Nephron progenitor cell (in vitro differentiated cells): Measurements from ENCODE around the gene ZNF609.
"Not testable (repeated sequence)": the region's sequence is repeated elsewhere in the genome, so short reads cannot be mapped to it uniquely, and the experiment has no call there.

ENCODE experiments used
- DNase-seq: peaks from one replicate; pipeline ENCODE4 v3.0.0; 2021
- H3K27ac Mint-ChIP-seq: 2 replicates; pipeline ENCODE4 v1.8.0; 2021; ENCODE audit warnings: mild to moderate bottlenecking, moderate library complexity, mixed read lengths
- H3K27me3 Mint-ChIP-seq: 2 replicates; pipeline ENCODE4 v1.8.0; 2021; ENCODE audit warnings: mild to moderate bottlenecking, low read depth, mixed read lengths; ENCODE audit not compliant: poor library complexity
- H3K36me3 Mint-ChIP-seq: 2 replicates; pipeline ENCODE4 v1.8.0; 2021; ENCODE audit warnings: low read depth, mixed read lengths
- H3K4me1 Mint-ChIP-seq: 2 replicates; pipeline ENCODE4 v1.8.0; 2021; ENCODE audit warnings: mixed read lengths
- H3K4me3 Mint-ChIP-seq: 2 replicates; pipeline ENCODE4 v1.8.0; 2021; ENCODE audit warnings: mild to moderate bottlenecking, moderate library complexity, mixed read lengths
- H3K9me3 Mint-ChIP-seq: 2 replicates; pipeline ENCODE4 v1.8.0; 2021; ENCODE audit warnings: mild to moderate bottlenecking, moderate library complexity, mixed read lengths
- TF ChIP-seq, protein P1 (sequence below): fragments of 200-600 bp; sonication (generic); IDR thresholded peaks from 2 replicates; pipeline ENCODE4 v1.5.0; 2021; ENCODE audit warnings: antibody characterized with exemption

The ZNF609 gene

DNA sequence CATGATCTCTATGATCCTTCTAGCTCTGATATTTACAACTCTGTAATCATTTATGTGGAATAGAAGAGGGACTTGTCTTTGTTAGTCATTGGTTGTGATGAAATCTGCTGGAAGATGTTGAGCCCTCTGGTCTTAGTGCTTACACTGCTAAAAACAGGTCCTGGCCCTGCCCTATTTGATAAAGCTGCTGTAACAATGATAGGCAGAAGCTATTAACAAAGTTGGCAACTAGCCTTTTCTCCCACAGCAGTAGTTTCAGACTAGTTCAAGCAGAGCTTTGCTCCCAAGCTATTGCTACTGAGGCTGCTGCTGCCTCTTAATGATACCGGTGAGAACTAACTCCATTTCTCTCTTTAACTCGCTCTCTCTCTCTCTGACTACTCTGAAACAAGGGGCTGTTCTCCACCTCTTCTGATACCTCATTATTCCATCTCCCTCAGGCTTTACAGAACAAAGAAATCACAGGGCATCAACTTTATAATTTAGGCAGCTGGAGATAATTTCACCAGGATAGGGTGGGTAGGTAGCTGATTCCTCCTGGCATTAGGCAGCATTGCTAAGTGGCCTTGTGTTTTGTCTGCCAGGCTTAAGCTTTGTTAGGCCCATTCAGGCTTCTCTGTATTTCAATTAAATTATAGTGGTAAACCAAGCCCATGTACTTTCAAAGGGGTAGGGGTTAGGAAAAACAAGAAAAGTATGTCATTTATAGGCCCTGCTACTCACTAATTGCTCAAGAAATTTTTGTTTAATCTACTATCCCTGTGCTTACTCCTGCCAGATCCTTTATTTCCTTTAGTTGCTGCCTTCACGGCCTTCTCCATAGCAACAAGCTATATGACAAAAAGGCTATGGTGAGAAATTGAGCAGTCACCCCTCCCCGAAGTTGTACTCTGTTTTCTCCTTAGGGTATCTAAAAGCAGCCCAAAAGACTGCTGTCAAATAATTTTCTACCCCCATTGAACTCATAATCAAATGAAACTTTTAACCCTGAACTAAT lies 175.4 kb downstream of the ZNF609 start:
- peaks cover 59% of the 10 kb centered on the region for H3K4me1 Mint-ChIP-seq
- H3K27ac Mint-ChIP-seq: peak overlapping the region; percentile 95

GRCh38 chr15:64636556-64636955 lies 176.2 kb downstream of the ZNF609 start:
- Mint-ChIP-seq H3K4me1 (peaks cover 57% of the 10 kb centered on the region), H3K27ac (peak overlapping the region; percentile 95), H3K4me3 (no peak overlapping the region), H3K27me3 (peaks cover 2% of the 10 kb centered on the region), H3K9me3 (peaks cover 24% of the 10 kb centered on the region), H3K36me3 (peaks cover 48% of the 10 kb centered on the region)
- no peak for DNase-seq
- TF ChIP-seq, protein P1, sequence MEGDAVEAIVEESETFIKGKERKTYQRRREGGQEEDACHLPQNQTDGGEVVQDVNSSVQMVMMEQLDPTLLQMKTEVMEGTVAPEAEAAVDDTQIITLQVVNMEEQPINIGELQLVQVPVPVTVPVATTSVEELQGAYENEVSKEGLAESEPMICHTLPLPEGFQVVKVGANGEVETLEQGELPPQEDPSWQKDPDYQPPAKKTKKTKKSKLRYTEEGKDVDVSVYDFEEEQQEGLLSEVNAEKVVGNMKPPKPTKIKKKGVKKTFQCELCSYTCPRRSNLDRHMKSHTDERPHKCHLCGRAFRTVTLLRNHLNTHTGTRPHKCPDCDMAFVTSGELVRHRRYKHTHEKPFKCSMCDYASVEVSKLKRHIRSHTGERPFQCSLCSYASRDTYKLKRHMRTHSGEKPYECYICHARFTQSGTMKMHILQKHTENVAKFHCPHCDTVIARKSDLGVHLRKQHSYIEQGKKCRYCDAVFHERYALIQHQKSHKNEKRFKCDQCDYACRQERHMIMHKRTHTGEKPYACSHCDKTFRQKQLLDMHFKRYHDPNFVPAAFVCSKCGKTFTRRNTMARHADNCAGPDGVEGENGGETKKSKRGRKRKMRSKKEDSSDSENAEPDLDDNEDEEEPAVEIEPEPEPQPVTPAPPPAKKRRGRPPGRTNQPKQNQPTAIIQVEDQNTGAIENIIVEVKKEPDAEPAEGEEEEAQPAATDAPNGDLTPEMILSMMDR: no peak

More for the DNA sequence above, 175.4 kb downstream of the ZNF609 start:
- TF ChIP-seq, protein P1: no peak
- peak overlapping the region; percentile 28 for H3K4me3 Mint-ChIP-seq
- peaks cover 2% of the 10 kb centered on the region for H3K27me3 Mint-ChIP-seq
- no peak for DNase-seq
- H3K9me3 Mint-ChIP-seq: peaks cover 24% of the 10 kb centered on the region
- peaks cover 50% of the 10 kb centered on the region for H3K36me3 Mint-ChIP-seq

DNA sequence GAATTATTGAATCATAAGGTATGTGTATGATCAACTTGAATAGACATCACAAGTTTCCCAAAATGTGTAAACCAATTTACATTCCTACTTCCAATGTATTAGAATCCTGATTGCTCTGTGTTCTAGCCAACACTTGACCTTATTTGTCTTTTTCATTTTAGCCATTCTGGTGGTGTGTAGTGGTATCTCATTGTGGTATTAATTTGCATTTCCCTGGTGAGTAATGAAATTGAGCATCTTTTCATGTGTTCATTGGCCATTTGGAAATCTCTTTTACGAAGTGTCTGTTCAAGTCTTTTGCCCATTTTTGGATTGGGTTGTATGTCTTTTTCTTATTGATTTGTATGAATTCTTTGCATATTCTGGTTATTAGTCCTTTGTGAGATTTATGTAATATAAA lies 177.0 kb downstream of the ZNF609 start:
- Mint-ChIP-seq H3K27me3 (peaks cover 2% of the 10 kb centered on the region), H3K4me1 (peaks cover 57% of the 10 kb centered on the region), H3K36me3 (peaks cover 52% of the 10 kb centered on the region), H3K4me3 (no peak overlapping the region), H3K27ac (no peak overlapping the region), H3K9me3 (peaks cover 24% of the 10 kb centered on the region)
- TF ChIP-seq, protein P1: no peak
- DNase-seq: no peak

DNA sequence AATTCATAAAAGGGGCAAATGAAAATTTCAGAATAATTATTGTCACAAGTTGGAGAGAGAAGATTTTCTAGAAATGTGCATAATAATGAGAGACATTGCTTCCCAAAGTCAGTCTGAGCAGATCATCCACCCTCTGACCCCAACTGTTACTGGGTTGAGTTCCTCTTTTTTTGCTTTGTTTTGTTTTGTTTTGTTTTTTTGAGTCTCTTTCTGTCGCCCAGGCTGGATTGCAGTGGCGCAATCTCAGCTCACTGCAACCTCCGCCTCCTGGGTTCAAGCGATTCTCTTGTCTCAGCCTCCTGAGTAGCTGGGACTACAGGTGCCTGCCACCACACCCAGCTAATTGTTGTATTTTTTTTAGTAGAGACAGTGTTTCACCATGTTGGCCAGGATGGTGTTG lies 179.4 kb downstream of the ZNF609 start:
- peaks cover 62% of the 10 kb centered on the region for H3K36me3 Mint-ChIP-seq
- peak overlapping the region; percentile 82 for H3K27ac Mint-ChIP-seq
- DNase-seq, H3K27me3 Mint-ChIP-seq, H3K4me3 Mint-ChIP-seq: not testable (repeated sequence)
- peaks cover 41% of the 10 kb centered on the region for H3K4me1 Mint-ChIP-seq
- peaks cover 24% of the 10 kb centered on the region for H3K9me3 Mint-ChIP-seq

GRCh38 chr15:64640146-64640871 lies 179.9 kb downstream of the ZNF609 start:
- Mint-ChIP-seq H3K27me3 (peaks cover 2% of the 10 kb centered on the region), H3K36me3 (peaks cover 64% of the 10 kb centered on the region), H3K4me3 (no peak overlapping the region), H3K9me3 (peaks cover 25% of the 10 kb centered on the region), H3K27ac (peak overlapping the region; percentile 82), H3K4me1 (peaks cover 35% of the 10 kb centered on the region)
- TF ChIP-seq, protein P1: no peak
- no peak for DNase-seq

DNA sequence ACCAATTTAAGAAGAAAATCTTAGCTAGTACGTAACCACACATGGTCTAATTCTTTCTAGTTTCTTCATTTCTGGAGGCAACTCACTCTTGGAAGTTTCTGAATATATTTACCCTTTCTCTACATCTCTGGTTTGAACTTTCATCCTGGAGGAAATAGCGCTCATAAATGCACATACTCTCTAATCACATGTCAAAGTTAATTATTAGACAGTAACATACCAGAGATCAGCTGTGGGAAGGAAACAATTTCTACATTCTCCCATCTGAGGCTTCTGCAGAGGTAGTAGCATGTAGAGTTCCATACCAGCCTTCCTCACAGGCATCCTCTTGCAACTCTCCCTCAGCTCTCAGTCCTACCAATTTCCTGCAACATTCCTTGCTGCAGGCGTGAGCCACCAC lies 182.5 kb downstream of the ZNF609 start:
- no peak overlapping the region for H3K4me3 Mint-ChIP-seq
- H3K9me3 Mint-ChIP-seq: peaks cover 14% of the 10 kb centered on the region
- no peak for DNase-seq
- H3K27me3 Mint-ChIP-seq: peaks cover 2% of the 10 kb centered on the region
- H3K4me1 Mint-ChIP-seq: peaks cover 17% of the 10 kb centered on the region
- H3K36me3 Mint-ChIP-seq: peaks cover 60% of the 10 kb centered on the region
- no peak overlapping the region for H3K27ac Mint-ChIP-seq
- TF ChIP-seq, protein P1: no peak
